Body of pancreas (tissue), 4 donors: ENCODE measurements around the gene IFFO2.

ENCODE experiments used
- POLR2A ChIP-seq, 3 donors: fragments of 450-650 bp; IDR thresholded peaks; one replicate each; pipeline ENCODE4 v1.6.1; 2016; ENCODE audit warnings: antibody characterized with exemption in 3 of 3, mild to moderate bottlenecking in 2 of 3
- TF ChIP-seq, protein P1 (sequence below), 7 experiments: fragments of 450-650 bp in 4 of 7; fragments of 200-600 bp in 3 of 7; sonication (generic) in 3 of 7; IDR thresholded peaks; one replicate each; pipeline ENCODE4 v1.5.1; 2016 to 2019; ENCODE audit warnings: antibody characterized with exemption in 7 of 7

DNA sequence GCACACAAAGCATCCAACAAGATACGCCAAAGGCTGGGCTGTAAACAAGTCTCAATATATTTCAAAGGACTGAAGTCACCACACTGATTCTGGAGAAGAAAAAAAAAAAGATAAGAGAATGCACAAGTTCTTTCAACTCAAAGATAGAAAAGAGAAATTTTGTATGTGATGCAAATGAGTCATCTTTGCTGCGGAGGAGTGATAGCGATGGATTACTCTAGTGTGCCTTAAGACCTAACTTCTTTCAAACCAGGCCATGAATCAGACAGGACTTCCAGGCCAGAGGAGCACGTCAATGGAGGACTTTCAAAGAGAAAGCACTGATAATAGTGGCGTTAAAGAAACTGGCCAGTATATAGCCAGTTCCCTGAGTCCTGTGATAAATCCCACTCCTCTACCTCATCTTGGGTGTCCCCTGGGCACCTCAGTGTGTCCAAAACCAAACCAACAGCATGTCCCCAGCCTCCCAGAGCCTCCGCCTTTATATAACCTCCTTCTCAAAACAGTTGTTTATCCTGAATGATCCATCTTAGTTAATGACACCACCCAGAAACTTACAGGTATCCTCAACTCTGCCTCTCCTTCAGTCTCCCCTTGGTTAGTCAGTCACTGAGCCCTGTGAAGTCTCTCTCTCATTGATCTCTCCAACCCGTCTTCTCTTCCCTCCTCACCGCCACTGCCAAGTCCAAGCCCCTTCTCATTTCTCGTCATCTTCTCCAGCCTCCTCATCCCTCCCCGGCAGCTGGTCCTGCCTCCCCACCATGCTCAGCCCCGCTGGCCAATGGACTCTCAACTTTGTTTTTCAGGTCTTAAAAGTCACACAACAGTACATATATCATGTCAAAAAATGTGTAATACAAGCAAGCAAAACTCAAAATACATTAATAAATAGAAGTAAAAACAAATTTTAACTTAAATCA, 47.2 kb upstream of the IFFO2 start:
- TF ChIP-seq POLR2A (IDR thresholded peaks at IDR 0.05), result no peak
- TF ChIP-seq, protein P1, sequence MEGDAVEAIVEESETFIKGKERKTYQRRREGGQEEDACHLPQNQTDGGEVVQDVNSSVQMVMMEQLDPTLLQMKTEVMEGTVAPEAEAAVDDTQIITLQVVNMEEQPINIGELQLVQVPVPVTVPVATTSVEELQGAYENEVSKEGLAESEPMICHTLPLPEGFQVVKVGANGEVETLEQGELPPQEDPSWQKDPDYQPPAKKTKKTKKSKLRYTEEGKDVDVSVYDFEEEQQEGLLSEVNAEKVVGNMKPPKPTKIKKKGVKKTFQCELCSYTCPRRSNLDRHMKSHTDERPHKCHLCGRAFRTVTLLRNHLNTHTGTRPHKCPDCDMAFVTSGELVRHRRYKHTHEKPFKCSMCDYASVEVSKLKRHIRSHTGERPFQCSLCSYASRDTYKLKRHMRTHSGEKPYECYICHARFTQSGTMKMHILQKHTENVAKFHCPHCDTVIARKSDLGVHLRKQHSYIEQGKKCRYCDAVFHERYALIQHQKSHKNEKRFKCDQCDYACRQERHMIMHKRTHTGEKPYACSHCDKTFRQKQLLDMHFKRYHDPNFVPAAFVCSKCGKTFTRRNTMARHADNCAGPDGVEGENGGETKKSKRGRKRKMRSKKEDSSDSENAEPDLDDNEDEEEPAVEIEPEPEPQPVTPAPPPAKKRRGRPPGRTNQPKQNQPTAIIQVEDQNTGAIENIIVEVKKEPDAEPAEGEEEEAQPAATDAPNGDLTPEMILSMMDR (IDR thresholded peaks at IDR 0.05), result no peak
